Activated naive CD4-positive, alpha-beta T cell treated with anti-CD3 and anti-CD28 coated beads, Interleukin-2, amount 10 ng/mL, durations not matched to agents 7 days and 5 days (primary cell): Measurements from ENCODE around the gene CDK6.

Source experiments
- CTCF ChIA-PET: fragments of 350-600 bp; sonication (Branson Sonifier 250); formaldehyde crosslinking; loops from one replicate; lab custom pipeline; 2021; ENCODE audit warnings: antibody characterized with exemption; lab: Charles Lee
- DNase-seq: peaks from one replicate; pipeline ENCODE4 v3.0.0-alpha.2; 2020
- H3K27ac Mint-ChIP-seq: one replicate; pipeline ENCODE4 v1.8.0; 2021; ENCODE audit warnings: mild to moderate bottlenecking, moderate library complexity, mixed read lengths
- H3K27me3 Mint-ChIP-seq: one replicate; pipeline ENCODE4 v1.8.0; 2021; ENCODE audit warnings: mild to moderate bottlenecking, mixed read lengths
- H3K36me3 Mint-ChIP-seq: one replicate; pipeline ENCODE4 v1.8.0; 2021; ENCODE audit warnings: mixed read lengths
- H3K4me1 Mint-ChIP-seq: one replicate; pipeline ENCODE4 v1.8.0; 2021; ENCODE audit warnings: mixed read lengths
- H3K4me3 Mint-ChIP-seq: one replicate; pipeline ENCODE4 v1.8.0; 2021; ENCODE audit warnings: mild to moderate bottlenecking, moderate library complexity, mixed read lengths
- H3K9me3 Mint-ChIP-seq: one replicate; pipeline ENCODE4 v1.8.0; 2021; ENCODE audit warnings: mixed read lengths

Gene CDK6

DNA sequence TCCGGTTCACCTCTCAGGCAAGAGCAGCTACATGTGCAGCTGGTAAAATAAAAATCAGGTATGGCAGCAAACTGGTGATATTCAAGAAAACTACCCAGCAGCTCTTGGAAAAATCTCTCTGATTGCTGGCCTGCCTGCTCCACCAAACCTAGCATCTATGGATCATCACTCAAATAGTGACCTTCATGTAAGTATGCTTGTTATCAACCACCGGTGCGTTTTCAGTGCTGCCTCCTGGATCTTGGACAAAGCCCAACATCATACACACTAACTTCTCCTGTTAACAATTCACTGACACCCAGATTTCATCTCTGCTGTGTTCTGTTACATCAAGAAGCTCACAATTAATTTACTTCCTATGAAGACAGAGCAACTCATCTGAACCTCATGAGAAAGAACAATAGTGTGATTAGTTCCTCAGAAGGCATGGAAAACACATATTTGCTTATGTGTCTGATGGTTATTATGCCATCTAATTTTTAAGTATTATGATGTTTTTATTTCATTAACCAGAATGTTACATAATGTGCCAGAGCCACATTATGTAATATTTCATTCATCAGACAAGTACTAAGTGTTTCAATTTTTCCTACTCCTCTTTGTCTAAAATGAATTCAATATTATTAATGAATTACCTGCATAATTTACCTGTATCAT lies 8.8 kb downstream of the CDK6 start:
- no peak for DNase-seq
- H3K36me3 Mint-ChIP-seq, result peaks cover 70% of the 10 kb centered on the region
- peak overlapping the region; percentile 67 for H3K27ac Mint-ChIP-seq
- peaks cover 85% of the 10 kb centered on the region for H3K4me1 Mint-ChIP-seq
- CTCF ChIA-PET, result interaction anchor here (1.9 kb wide), 1 partner anchor 12 kb away, joined by 6 read pairs; no protein-coding TSS in a partner anchor
- no peak overlapping the region for H3K4me3 Mint-ChIP-seq
- no peaks in the 10 kb centered on the region for H3K27me3 Mint-ChIP-seq
- peaks cover 2% of the 10 kb centered on the region for H3K9me3 Mint-ChIP-seq

DNA sequence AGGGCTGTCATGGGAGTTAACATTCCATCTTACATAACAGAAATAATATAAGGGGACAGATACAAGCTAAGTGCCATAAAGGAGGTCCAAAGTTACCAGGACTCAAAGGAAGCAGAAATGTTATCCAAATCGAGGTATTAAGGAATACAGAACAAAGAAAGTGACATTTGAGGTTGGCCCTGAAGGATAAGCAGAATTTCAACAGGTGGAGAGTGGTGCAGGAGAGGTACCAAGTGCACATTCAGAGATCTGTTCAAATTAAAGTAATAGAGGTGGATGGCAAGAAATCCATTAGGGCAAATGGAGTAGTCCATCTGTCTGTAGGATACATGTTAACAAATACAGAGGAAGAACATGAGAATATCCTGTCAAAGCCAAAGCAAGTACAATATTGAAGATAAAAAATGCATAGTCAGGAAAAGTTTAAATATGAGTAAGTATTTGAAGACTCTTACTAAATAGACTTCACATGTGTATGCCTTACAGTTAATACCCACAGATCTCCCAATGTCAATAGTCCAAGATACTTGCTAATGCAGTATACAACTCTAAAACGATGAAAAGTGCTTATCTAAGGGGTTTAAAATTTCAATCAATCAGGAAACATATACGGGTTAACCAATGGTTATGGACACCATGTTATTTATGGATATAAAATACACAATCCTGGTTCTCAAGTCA lies 10.0 kb downstream of the CDK6 start:
- H3K4me3 Mint-ChIP-seq, result no peak overlapping the region

DNA sequence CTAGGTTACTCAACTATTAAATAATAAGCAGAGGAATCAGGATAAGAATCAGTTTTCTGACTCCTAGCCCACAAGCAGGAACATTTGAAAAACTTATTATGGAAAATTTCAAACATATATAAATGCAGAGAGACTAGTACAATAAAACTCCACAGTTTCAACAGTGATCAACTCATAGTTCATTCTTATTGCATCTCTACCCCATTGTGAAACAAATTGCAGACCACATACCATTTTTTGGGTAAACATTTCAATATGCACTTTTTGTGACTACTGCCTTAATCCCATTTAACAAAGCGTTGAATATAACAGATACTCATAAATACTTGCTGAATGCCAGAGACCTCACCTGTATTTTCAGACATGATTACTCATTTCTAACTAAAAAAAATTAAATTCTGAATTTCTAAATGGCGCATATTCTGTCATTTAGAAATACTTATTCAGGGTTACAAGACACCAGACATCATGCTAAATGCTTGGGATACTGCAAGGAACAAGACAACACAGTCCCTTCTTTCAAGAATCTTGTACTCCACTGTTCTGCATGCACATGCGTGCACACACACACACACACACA lies 11.4 kb downstream of the CDK6 start:
- peaks cover 6% of the 10 kb centered on the region for H3K9me3 Mint-ChIP-seq
- H3K27me3 Mint-ChIP-seq, result no peaks in the 10 kb centered on the region
- H3K4me3 Mint-ChIP-seq, result no peak overlapping the region
- DNase-seq, result no peak
- CTCF ChIA-PET, result no interaction called here
- H3K36me3 Mint-ChIP-seq, result peaks cover 62% of the 10 kb centered on the region
- H3K27ac Mint-ChIP-seq, result no peak overlapping the region
- peaks cover 73% of the 10 kb centered on the region for H3K4me1 Mint-ChIP-seq

More for the DNA sequence above, 10.0 kb downstream of the CDK6 start:
- no peaks in the 10 kb centered on the region for H3K27me3 Mint-ChIP-seq
- DNase-seq, result no peak
- H3K27ac Mint-ChIP-seq, result no peak overlapping the region
- peaks cover 63% of the 10 kb centered on the region for H3K36me3 Mint-ChIP-seq
- peaks cover 2% of the 10 kb centered on the region for H3K9me3 Mint-ChIP-seq
- peaks cover 78% of the 10 kb centered on the region for H3K4me1 Mint-ChIP-seq
- CTCF ChIA-PET, result no interaction called here

GRCh38 chr7:92824450-92824849 lies 11.9 kb downstream of the CDK6 start:
- H3K4me3 Mint-ChIP-seq, result no peak overlapping the region
- peaks cover 72% of the 10 kb centered on the region for H3K4me1 Mint-ChIP-seq
- H3K27me3 Mint-ChIP-seq, result no peaks in the 10 kb centered on the region

DNA sequence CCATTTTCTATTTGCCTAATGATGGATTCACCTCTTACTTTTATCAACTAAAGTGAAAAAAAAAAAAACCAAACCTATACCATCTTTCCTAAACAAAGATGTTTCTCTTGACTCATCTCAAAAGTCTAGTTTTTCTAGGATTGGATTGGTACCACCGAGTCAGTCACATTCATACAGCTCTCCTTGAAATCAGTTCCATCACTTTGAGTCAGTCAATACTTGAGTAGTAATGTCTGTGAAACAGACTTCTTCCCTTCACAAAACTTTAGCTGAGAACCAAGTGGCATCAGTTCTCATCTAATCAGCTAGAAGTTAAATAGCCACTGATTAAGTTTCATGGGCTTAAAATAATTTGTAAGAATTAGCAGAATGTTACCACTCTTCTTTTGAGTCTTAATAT lies 13.3 kb downstream of the CDK6 start:
- Mint-ChIP-seq H3K27me3 (no peaks in the 10 kb centered on the region), H3K4me3 (no peak overlapping the region), H3K4me1 (peaks cover 70% of the 10 kb centered on the region), H3K9me3 (peaks cover 13% of the 10 kb centered on the region), H3K36me3 (peaks cover 71% of the 10 kb centered on the region), H3K27ac (peak overlapping the region; percentile 43)
- no peak for DNase-seq
- CTCF ChIA-PET, result interaction anchor here (1.0 kb wide), 1 partner anchor 10 kb away, joined by 5 read pairs; no protein-coding TSS in a partner anchor

More at GRCh38 chr7:92824450-92824849, 11.9 kb downstream of the CDK6 start:
- H3K27ac Mint-ChIP-seq, result no peak overlapping the region
- peaks cover 9% of the 10 kb centered on the region for H3K9me3 Mint-ChIP-seq
- H3K36me3 Mint-ChIP-seq, result peaks cover 62% of the 10 kb centered on the region
- CTCF ChIA-PET, result interaction anchor here (0.8 kb wide), 1 partner anchor 133 kb away, joined by 4 read pairs; no protein-coding TSS in a partner anchor
- DNase-seq, result no peak

- no peak for DNase-seq
- Mint-ChIP-seq H3K36me3 (peaks cover 68% of the 10 kb centered on the region), H3K4me1 (peaks cover 64% of the 10 kb centered on the region), H3K27ac (no peak overlapping the region), H3K27me3 (no peaks in the 10 kb centered on the region), H3K9me3 (peaks cover 27% of the 10 kb centered on the region), H3K4me3 (no peak overlapping the region)
- CTCF ChIA-PET, result interaction anchor here (2.6 kb wide), 1 partner anchor 12 kb away, joined by 13 read pairs; no protein-coding TSS in a partner anchor
These were observed 16.2 kb downstream of the CDK6 start for GRCh38 chr7:92820191-92820590.

- peaks cover 69% of the 10 kb centered on the region for H3K4me1 Mint-ChIP-seq
- no peak for DNase-seq
- no peak overlapping the region for H3K27ac Mint-ChIP-seq
- CTCF ChIA-PET, result interaction anchor here (0.8 to 1.5 kb wide), 3 partner anchors 14 to 196 kb away, joined by 3 to 7 read pairs (median 3); no protein-coding TSS in a partner anchor
- no peak overlapping the region for H3K4me3 Mint-ChIP-seq
- peaks cover 25% of the 10 kb centered on the region for H3K9me3 Mint-ChIP-seq
- H3K27me3 Mint-ChIP-seq, result no peaks in the 10 kb centered on the region
- peaks cover 58% of the 10 kb centered on the region for H3K36me3 Mint-ChIP-seq
These were observed 19.0 kb downstream of the CDK6 start for GRCh38 chr7:92817398-92817797.

- H3K4me3 Mint-ChIP-seq, result no peak overlapping the region
- peak overlapping the region; percentile 52 for H3K27ac Mint-ChIP-seq
- peaks cover 25% of the 10 kb centered on the region for H3K9me3 Mint-ChIP-seq
- H3K4me1 Mint-ChIP-seq, result peaks cover 79% of the 10 kb centered on the region
- peak; percentile 20 for DNase-seq
- CTCF ChIA-PET, result interaction anchor here (1.4 to 1.9 kb wide), 3 partner anchors 12 to 194 kb away, joined by 6 read pairs; no protein-coding TSS in a partner anchor
- peaks cover 58% of the 10 kb centered on the region for H3K36me3 Mint-ChIP-seq
- H3K27me3 Mint-ChIP-seq, result no peaks in the 10 kb centered on the region
These were observed 21.0 kb downstream of the CDK6 start for GRCh38 chr7:92815412-92815811.

GRCh38 chr7:92813390-92814024 lies 22.9 kb downstream of the CDK6 start:
- CTCF ChIA-PET, result interaction anchor here (0.9 to 2.3 kb wide), 3 partner anchors 18 to 192 kb away, joined by 3 to 19 read pairs (median 4); no protein-coding TSS in a partner anchor
- Mint-ChIP-seq H3K9me3 (peaks cover 14% of the 10 kb centered on the region), H3K36me3 (peaks cover 52% of the 10 kb centered on the region), H3K27ac (peak overlapping the region; percentile 93), H3K4me3 (peak overlapping the region; percentile 57), H3K27me3 (no peaks in the 10 kb centered on the region), H3K4me1 (peaks cover 83% of the 10 kb centered on the region)
- DNase-seq, result peak; percentile 25

DNA sequence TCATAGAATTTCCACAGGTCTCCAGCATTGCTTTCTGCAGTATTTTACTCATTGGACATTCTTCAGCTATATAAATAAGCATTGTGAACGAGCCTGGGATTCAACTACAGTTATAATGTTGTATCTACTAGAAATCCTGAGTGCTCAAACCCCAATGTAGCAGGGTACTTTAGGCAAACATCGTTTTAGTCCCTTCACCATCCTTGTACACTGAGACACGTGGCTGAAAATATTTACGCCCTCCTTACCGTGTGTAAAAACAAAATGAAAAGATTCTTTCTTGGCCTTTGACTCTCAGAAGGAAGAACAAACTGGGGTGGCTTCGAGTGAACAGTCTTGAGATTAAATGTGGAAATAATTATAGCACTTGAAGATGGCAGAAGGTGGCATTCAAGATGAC lies 25.2 kb downstream of the CDK6 start:
- H3K4me1 Mint-ChIP-seq, result peaks cover 86% of the 10 kb centered on the region
- no peak for DNase-seq
- peaks cover 8% of the 10 kb centered on the region for H3K9me3 Mint-ChIP-seq
- peak overlapping the region; percentile 13 for H3K27ac Mint-ChIP-seq
- H3K36me3 Mint-ChIP-seq, result peaks cover 54% of the 10 kb centered on the region
- CTCF ChIA-PET, result interaction anchor here (1.2 kb wide), 1 partner anchor 21 kb away, joined by 3 read pairs; no protein-coding TSS in a partner anchor
- H3K27me3 Mint-ChIP-seq, result no peaks in the 10 kb centered on the region
- no peak overlapping the region for H3K4me3 Mint-ChIP-seq

- H3K4me1 Mint-ChIP-seq, result peaks cover 74% of the 10 kb centered on the region
- H3K36me3 Mint-ChIP-seq, result peaks cover 49% of the 10 kb centered on the region
- peak overlapping the region; percentile 35 for H3K4me3 Mint-ChIP-seq
- H3K27ac Mint-ChIP-seq, result peak overlapping the region; percentile 87
- peak; percentile 70 for DNase-seq
- H3K9me3 Mint-ChIP-seq, result no peaks in the 10 kb centered on the region
- no peaks in the 10 kb centered on the region for H3K27me3 Mint-ChIP-seq
- CTCF ChIA-PET, result interaction anchor here (0.9 kb wide), 1 partner anchor 23 kb away, joined by 3 read pairs; no protein-coding TSS in a partner anchor
These were observed 26.4 kb downstream of the CDK6 start for GRCh38 chr7:92809760-92810573.

DNA sequence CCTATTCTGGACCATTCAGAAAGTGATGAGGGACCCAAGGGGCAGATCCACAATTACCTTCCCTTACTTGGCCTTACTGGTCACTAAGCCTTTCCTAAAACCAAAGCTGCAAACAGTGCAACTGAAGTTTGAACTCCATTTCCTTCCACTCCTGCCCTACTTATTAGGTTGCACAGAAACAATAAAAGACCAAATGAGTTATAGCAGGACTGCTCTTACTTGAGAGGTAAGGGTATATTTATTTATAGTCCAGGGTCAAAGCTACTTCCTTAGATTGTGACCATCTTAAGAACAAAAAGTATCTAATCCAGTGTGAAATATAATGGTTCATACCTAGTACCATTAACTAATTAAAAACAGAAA lies 27.0 kb downstream of the CDK6 start:
- no peaks in the 10 kb centered on the region for H3K27me3 Mint-ChIP-seq
- DNase-seq, result no peak
- peaks cover 51% of the 10 kb centered on the region for H3K36me3 Mint-ChIP-seq
- CTCF ChIA-PET, result interaction anchor here (0.9 kb wide), 1 partner anchor 23 kb away, joined by 3 read pairs; no protein-coding TSS in a partner anchor
- peaks cover 68% of the 10 kb centered on the region for H3K4me1 Mint-ChIP-seq
- peak overlapping the region; percentile 87 for H3K27ac Mint-ChIP-seq
- no peaks in the 10 kb centered on the region for H3K9me3 Mint-ChIP-seq
- peak overlapping the region; percentile 35 for H3K4me3 Mint-ChIP-seq

GRCh38 chr7:92808635-92809034 lies 27.7 kb downstream of the CDK6 start:
- DNase-seq, result no peak
- Mint-ChIP-seq H3K4me3 (no peak overlapping the region), H3K9me3 (no peaks in the 10 kb centered on the region), H3K27ac (no peak overlapping the region), H3K4me1 (peaks cover 61% of the 10 kb centered on the region), H3K36me3 (peaks cover 53% of the 10 kb centered on the region), H3K27me3 (no peaks in the 10 kb centered on the region)
- CTCF ChIA-PET, result no interaction called here
